ENCODE data around the gene STK32B. TPM values are rescaled to one million over a fixed set of nuclear protein-coding genes. Genes with fewer than 3 reads are reported as not detected.

Gene STK32B
- total RNA-seq, 4 donors from 2014 or later = 0.09 to 3.2 (median 0.38) TPM; not detected in 1

DNA sequence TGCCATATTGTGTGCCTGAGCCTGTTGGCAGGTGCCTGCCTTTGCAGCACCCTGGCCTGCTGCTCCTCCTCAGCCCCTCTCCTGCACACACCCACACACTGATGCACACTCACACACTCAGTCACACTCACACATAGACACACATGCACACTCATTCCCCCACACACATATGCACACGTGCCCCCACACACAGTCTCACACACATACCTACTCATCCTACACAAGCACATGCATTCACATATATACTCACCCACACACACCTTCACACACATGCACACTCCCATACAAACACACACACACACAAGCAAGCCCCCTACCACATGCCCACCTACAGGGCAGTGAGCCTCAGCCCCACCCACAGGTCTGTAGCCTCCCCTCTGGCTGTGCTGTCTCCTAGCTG lies 412.1 kb downstream of the STK32B start:
- Histone ChIP-seq H3K27ac (no peak overlapping the region), H3K4me1 (no peaks in the 10 kb centered on the region), H3K9me3 (no peaks in the 10 kb centered on the region), H3K27me3 (no peaks in the 10 kb centered on the region), H3K4me3 (no peak overlapping the region), H3K36me3 (no peaks in the 10 kb centered on the region)
- intact Hi-C loops (cut with DNase I) = no loop called here
- no peak for DNase-seq
- 67 to 74% methylated on average over 1 of the region's 1 CpG for WGBS, 2 donors
- no peak for TF ChIP-seq POLR2A (IDR thresholded peaks at IDR 0.05)
- TF ChIP-seq, protein P1, sequence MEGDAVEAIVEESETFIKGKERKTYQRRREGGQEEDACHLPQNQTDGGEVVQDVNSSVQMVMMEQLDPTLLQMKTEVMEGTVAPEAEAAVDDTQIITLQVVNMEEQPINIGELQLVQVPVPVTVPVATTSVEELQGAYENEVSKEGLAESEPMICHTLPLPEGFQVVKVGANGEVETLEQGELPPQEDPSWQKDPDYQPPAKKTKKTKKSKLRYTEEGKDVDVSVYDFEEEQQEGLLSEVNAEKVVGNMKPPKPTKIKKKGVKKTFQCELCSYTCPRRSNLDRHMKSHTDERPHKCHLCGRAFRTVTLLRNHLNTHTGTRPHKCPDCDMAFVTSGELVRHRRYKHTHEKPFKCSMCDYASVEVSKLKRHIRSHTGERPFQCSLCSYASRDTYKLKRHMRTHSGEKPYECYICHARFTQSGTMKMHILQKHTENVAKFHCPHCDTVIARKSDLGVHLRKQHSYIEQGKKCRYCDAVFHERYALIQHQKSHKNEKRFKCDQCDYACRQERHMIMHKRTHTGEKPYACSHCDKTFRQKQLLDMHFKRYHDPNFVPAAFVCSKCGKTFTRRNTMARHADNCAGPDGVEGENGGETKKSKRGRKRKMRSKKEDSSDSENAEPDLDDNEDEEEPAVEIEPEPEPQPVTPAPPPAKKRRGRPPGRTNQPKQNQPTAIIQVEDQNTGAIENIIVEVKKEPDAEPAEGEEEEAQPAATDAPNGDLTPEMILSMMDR (IDR thresholded peaks at IDR 0.05) = no peak

GRCh38 chr4:5463936-5464650 lies 412.8 kb downstream of the STK32B start:
- no peaks in the 10 kb centered on the region for H3K4me1 ChIP-seq
- no peak overlapping the region for H3K27ac ChIP-seq
- H3K9me3 ChIP-seq = no peaks in the 10 kb centered on the region
- no peaks in the 10 kb centered on the region for H3K36me3 ChIP-seq
- no peak for DNase-seq
- H3K27me3 ChIP-seq = no peaks in the 10 kb centered on the region
- TF ChIP-seq, protein P1 (IDR thresholded peaks at IDR 0.05) = no peak
- no peak for TF ChIP-seq POLR2A (IDR thresholded peaks at IDR 0.05)
- WGBS, 2 donors = 44 to 73% methylated on average over 3 of the region's 15 CpGs
- no peak overlapping the region for H3K4me3 ChIP-seq
- intact Hi-C loops (cut with DNase I) = no loop called here

- H3K9me3 ChIP-seq = no peaks in the 10 kb centered on the region
- no peaks in the 10 kb centered on the region for H3K4me1 ChIP-seq
- no peak overlapping the region for H3K4me3 ChIP-seq
- no peak overlapping the region for H3K27ac ChIP-seq
- no peaks in the 10 kb centered on the region for H3K27me3 ChIP-seq
- TF ChIP-seq, protein P1 (IDR thresholded peaks at IDR 0.05) = no peak
- TF ChIP-seq POLR2A (IDR thresholded peaks at IDR 0.05) = no peak
- no peak for DNase-seq
- WGBS, 2 donors = 86 to 94% methylated on average over 2 to 3 of the region's 4 CpGs
- intact Hi-C loops (cut with DNase I) = no loop called here
- H3K36me3 ChIP-seq = no peaks in the 10 kb centered on the region
Observed at GRCh38 chr4:5465529-5465928, 414.2 kb downstream of the STK32B start.

GRCh38 chr4:5465956-5466355 lies 414.7 kb downstream of the STK32B start:
- intact Hi-C loops (cut with DNase I) = no loop called here
- DNase-seq = no peak
- 70 to 76% methylated on average over 6 to 8 of the region's 9 CpGs for WGBS, 2 donors
- TF ChIP-seq POLR2A (IDR thresholded peaks at IDR 0.05) = no peak
- TF ChIP-seq, protein P1 (IDR thresholded peaks at IDR 0.05) = no peak
- H3K36me3 ChIP-seq = no peaks in the 10 kb centered on the region
- H3K4me1 ChIP-seq = no peaks in the 10 kb centered on the region
- no peaks in the 10 kb centered on the region for H3K9me3 ChIP-seq
- no peak overlapping the region for H3K27ac ChIP-seq
- H3K27me3 ChIP-seq = no peaks in the 10 kb centered on the region
- H3K4me3 ChIP-seq = no peak overlapping the region

DNA sequence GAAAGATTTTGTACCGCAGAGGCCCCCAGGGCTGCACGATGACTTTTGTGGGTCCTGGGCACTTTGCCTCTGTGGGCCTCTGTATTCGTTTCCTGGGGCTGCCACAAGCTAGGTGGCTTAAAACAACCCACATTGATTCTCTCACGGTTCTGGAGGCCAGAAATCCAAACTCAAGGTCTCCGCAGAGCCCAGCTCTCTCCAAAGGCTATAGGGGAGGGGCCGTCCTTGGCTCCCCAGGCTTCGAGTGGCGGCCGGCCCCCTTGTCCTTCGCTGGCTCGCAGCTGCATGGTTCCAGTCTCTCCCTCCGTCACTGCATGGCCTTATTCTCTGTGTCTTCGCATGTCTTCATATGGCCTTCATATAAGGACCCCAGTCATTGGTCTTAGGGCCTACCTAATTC lies 415.8 kb downstream of the STK32B start:
- no peak overlapping the region for H3K27ac ChIP-seq
- H3K36me3 ChIP-seq = no peaks in the 10 kb centered on the region
- H3K4me1 ChIP-seq = no peaks in the 10 kb centered on the region
- H3K4me3 ChIP-seq = no peak overlapping the region
- no peak for DNase-seq
- no peaks in the 10 kb centered on the region for H3K27me3 ChIP-seq
- TF ChIP-seq POLR2A (IDR thresholded peaks at IDR 0.05) = no peak
- TF ChIP-seq, protein P1 (IDR thresholded peaks at IDR 0.05) = no peak
- WGBS, 2 donors = 79 to 82% methylated on average over 13 of the region's 13 CpGs
- intact Hi-C loops (cut with DNase I) = no loop called here
- no peaks in the 10 kb centered on the region for H3K9me3 ChIP-seq
